Panc1 (cell line): Measurements from ENCODE around the gene ATP8B3. TPM values are rescaled to one million over a fixed set of nuclear protein-coding genes. Genes with fewer than 3 reads are reported as not detected.

Source experiments
- ATAC-seq: fragments of 200-7000 bp; cut with Tn5 transposase; 2 replicates; pipeline ENCODE4 v1.9.1; 2020; ENCODE audit warnings: mild to moderate bottlenecking, moderate library complexity
- BruUV-seq: library from RNA; stranded (reverse); fragments of 400-500 nt; replicated peaks from 2 replicates; lab custom pipeline; 2021; lab: Mats Ljungman, UMichigan
- CTCF ChIA-PET: fragments of 300-600 bp; sonication (Branson Sonifier 250); formaldehyde crosslinking; loops from one replicate; lab custom pipeline; 2022; ENCODE audit warnings: antibody characterized with exemption; lab: Charles Lee
- POLR2A ChIA-PET: fragments of 300-600 bp; sonication (Branson Sonifier 250); formaldehyde crosslinking; loops from one replicate; lab custom pipeline; 2022; ENCODE audit warnings: antibody characterized with exemption; lab: Charles Lee
- DNase-seq: peaks from one replicate; pipeline ENCODE4 v3.0.0-alpha.2; 2010; ENCODE audit warnings: low read depth, low spot score
- H3K27ac ChIP-seq: 2 replicates; pipeline ENCODE4 v1.5.1; 2011; ENCODE audit warnings: mild to moderate bottlenecking, low read length, inconsistent platforms
- H3K27me3 ChIP-seq: fragments of 200-500 bp; sonication (Bioruptor generic); 2 replicates; pipeline ENCODE4 v1.6.0; 2014; ENCODE audit warnings: low read length, inconsistent platforms; ENCODE audit not compliant: control insufficient read depth, insufficient read depth
- H3K36me3 ChIP-seq: fragments of 200-500 bp; sonication (Bioruptor generic); 2 replicates; pipeline ENCODE4 v1.5.1; 2014; ENCODE audit warnings: inconsistent platforms, mild to moderate bottlenecking, low read length, moderate library complexity; ENCODE audit not compliant: control insufficient read depth, insufficient read depth
- H3K4me1 ChIP-seq: 2 replicates; pipeline ENCODE4 v1.5.1; 2011; ENCODE audit warnings: inconsistent platforms, mild to moderate bottlenecking, low read length, moderate library complexity; ENCODE audit not compliant: control insufficient read depth, insufficient read depth
- H3K4me3 ChIP-seq, 2 experiments: 2 replicates each; pipeline ENCODE4 v1.5.1; 2011 to 2012; ENCODE audit warnings: low read depth in 2 of 2, low read length in 2 of 2, mild to moderate bottlenecking in 2 of 2, inconsistent platforms in 1 of 2, moderate library complexity in 1 of 2
- H3K9me3 ChIP-seq: fragments of 200-500 bp; sonication (Bioruptor generic); 2 replicates; pipeline ENCODE4 v1.5.1; 2014; ENCODE audit warnings: low read depth, mild to moderate bottlenecking, inconsistent platforms, low read length, moderate library complexity; ENCODE audit not compliant: control insufficient read depth, insufficient read depth
- CTCF ChIP-seq: fragments of 450-650 bp; IDR thresholded peaks from 2 replicates; pipeline ENCODE4 v1.5.1; 2017; ENCODE audit warnings: mild to moderate bottlenecking
- POLR2AphosphoS5 ChIP-seq: IDR thresholded peaks from 2 replicates; pipeline ENCODE4 v1.6.1; 2012; ENCODE audit warnings: mild to moderate bottlenecking, low read depth, low read length, moderate library complexity
- REST ChIP-seq, 2 experiments: IDR thresholded peaks; 2 replicates each; pipeline ENCODE4 v1.6.1; 2011 to 2012; ENCODE audit warnings: low read depth in 2 of 2, control low read depth in 1 of 2, low read length in 1 of 2, mild to moderate bottlenecking in 1 of 2, moderate library complexity in 1 of 2; ENCODE audit not compliant: insufficient read depth in 1 of 2
- SIN3A ChIP-seq: IDR thresholded peaks from 2 replicates; pipeline ENCODE4 v1.6.1; 2012; ENCODE audit warnings: low read depth, mild to moderate bottlenecking, low read length, moderate library complexity, borderline replicate concordance; ENCODE audit not compliant: insufficient read depth
- TCF7L2 ChIP-seq: IDR thresholded peaks from 2 replicates; pipeline ENCODE4 v1.6.1; 2011; ENCODE audit warnings: mild to moderate bottlenecking, low read depth, low read length, inconsistent platforms
- in situ Hi-C: cut with HindIII; loops from 2 replicates; pipeline ENCODE4 v1.10.0; 2016; ENCODE audit warnings: low sequenced_read_pairs, low pct_unique_long_range_greater_than_20kb
- intact Hi-C: fragments of 100-400 bp; cut with micrococcal nuclease; formaldehyde crosslinking; loops from one replicate; pipeline ENCODE4 v1.10.0; 2022; ENCODE audit not compliant: unreplicated experiment
- total RNA-seq: library from RNA; stranded (reverse); gene quantifications from one replicate; pipeline ENCODE4 v1.2.1, GENCODE V29; 2021; ENCODE audit not compliant: unreplicated experiment

Gene ATP8B3
- total RNA-seq, 1 experiment from 2014 or later, result 67.7 TPM

DNA sequence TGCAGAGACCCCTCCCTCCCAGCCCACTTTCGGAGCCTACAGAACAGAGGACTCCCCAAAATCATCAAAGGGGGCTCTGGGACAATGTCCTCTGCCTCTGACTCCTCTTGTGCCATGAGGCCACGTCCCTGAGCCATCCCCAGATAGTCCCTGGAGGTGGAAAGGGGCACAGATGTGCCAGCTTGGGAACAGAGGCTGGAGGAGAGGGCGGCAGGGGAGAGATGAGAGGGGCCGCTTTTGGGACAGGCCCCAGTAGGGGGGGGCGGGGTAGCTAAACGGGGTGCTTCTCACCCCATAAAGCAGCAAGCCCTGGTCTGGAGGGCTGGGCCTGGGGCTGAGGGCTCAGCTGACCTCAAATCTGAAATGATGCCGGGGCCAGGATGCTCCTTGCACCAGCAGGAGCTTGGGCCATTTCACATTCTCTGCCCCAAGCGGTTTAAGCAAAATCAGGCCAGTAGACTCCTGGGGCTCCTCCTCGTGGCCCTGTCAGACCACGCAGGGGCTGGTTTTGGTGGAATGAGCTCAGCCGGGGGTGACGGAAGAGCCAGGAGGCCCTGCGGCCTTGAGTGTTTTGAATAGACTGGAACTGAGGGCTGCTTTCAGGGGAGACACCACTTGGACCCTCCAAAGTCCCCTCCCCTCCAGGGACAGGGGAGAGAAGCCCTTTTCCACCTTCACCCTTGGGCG is 31.7 kb downstream of the ATP8B3 start:
- intact Hi-C loops, result no loop called here
- CTCF ChIA-PET, result interaction anchor here (0.5 to 1.1 kb wide), 12 partner anchors 10 to 252 kb away, joined by 3 to 14 read pairs (median 4); no protein-coding TSS in a partner anchor
- TF ChIP-seq CTCF (peak; percentile 52), TCF7L2 (no peak)
- Histone ChIP-seq H3K4me3 (no peak overlapping the region), H3K9me3 (no peaks in the 10 kb centered on the region), H3K27me3 (no peaks in the 10 kb centered on the region), H3K27ac (no peak overlapping the region; the same call in 1 of the 2 replicates), H3K4me1 (peaks cover 18% of the 10 kb centered on the region), H3K36me3 (no peaks in the 10 kb centered on the region; the same call in 1 of the 2 replicates)
- POLR2A ChIA-PET, result interaction anchor here (0.6 to 0.7 kb wide), 4 partner anchors 9 to 122 kb away, joined by 3 to 15 read pairs (median 4); no protein-coding TSS in a partner anchor
- DNase-seq, result no peak
- peak; percentile 80 for ATAC-seq
- no TSS peak for BruUV-seq
- in situ Hi-C loops, result no loop called here

- CTCF ChIA-PET, result no interaction called here
- no peak for DNase-seq
- in situ Hi-C loops, result no loop called here
- H3K27ac ChIP-seq, result no peak overlapping the region
- TF ChIP-seq REST (IDR thresholded peaks at IDR 0.05; ENCODE audit: insufficient read depth in 1 of 2, low read depth in 2 of 2, low read length in 1 of 2), result no peak
- no peak for TF ChIP-seq CTCF
- TF ChIP-seq TCF7L2, result no peak
- TF ChIP-seq SIN3A, result no peak
- TF ChIP-seq POLR2AphosphoS5, result no peak; the same call in 1 of the 2 replicates
- peaks cover 20% of the 10 kb centered on the region for H3K4me1 ChIP-seq
- peak overlapping the region in 1 of 2 experiments; percentile 30; a peak in 2 of 4 replicates for H3K4me3 ChIP-seq
- no peaks in the 10 kb centered on the region for H3K9me3 ChIP-seq
- no peaks in the 10 kb centered on the region; the same call in 1 of the 2 replicates for H3K36me3 ChIP-seq
- no TSS peak for BruUV-seq
- intact Hi-C loops, result no loop called here
- no peaks in the 10 kb centered on the region for H3K27me3 ChIP-seq
- POLR2A ChIA-PET, result no interaction called here
- ATAC-seq, result no peak
Observed at GRCh38 chr19:1779574-1779973, 32.5 kb downstream of the ATP8B3 start.
